ENCODE results near the gene MIEF2. TPM values are rescaled to one million over a fixed set of nuclear protein-coding genes. Genes with fewer than 3 reads are reported as not detected.

Gene MIEF2
- total and polyA plus RNA-seq, 8 donors, result 2.1 to 254 (median 9.1) TPM

- TF ChIP-seq POLR2AphosphoS5 (IDR thresholded peaks at IDR 0.05), result no peak
- no peak for TF ChIP-seq EP300 (IDR thresholded peaks at IDR 0.05)
- TF ChIP-seq CTCF (IDR thresholded peaks at IDR 0.05), result no peak
- no peak for TF ChIP-seq POLR2A (IDR thresholded peaks at IDR 0.05)
- Histone ChIP-seq H3K9me3 (no peaks in the 10 kb centered on the region), H3K27me3 (no peaks in the 10 kb centered on the region), H3K4me3 (no peak overlapping the region), H3K36me3 (peaks cover 0 to 17% (median 12%) of the 10 kb centered on the region in 4 donors), H3K4me1 (peaks cover 16 to 26% (median 22%) of the 10 kb centered on the region in 4 donors), H3K27ac (no peak overlapping the region)
- 87 to 93% (median 90%) methylated on average over 10 of the region's 10 CpGs for WGBS, 5 donors
- intact Hi-C loops (cut with DNase I; ENCODE audit: low total_unique reads), result no loop called here
- no peak for DNase-seq
Measured at GRCh38 chr17:18228176-18228682, 32.2 kb upstream of the MIEF2 start.

DNA sequence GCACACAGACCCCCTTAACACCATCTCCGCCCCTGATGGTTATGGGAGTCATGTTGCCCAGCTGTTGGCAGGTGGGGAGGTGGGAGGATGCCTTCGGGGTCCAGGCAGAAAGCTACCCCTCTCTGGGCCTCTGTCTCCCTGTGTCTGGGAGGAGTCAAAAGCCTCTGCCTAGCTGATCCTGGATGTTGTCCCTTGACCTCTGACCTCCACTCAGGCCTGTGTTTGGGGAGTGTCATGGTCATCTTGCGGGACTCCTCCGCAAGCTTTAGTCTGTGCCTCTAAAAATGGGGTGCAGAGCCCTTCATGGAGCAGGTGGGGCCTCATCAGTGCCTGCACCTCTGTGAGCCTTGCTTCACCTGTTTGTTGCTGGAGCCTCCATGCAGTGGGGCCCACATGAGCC is 31.2 kb upstream of the MIEF2 start:
- intact Hi-C loops (cut with DNase I; ENCODE audit: low total_unique reads), result no loop called here
- Histone ChIP-seq H3K4me3 (no peak overlapping the region), H3K27me3 (no peaks in the 10 kb centered on the region), H3K9me3 (no peaks in the 10 kb centered on the region), H3K27ac (no peak overlapping the region), H3K36me3 (peaks cover 6 to 27% (median 22%) of the 10 kb centered on the region in 4 donors), H3K4me1 (peaks cover 16 to 25% (median 22%) of the 10 kb centered on the region in 4 donors)
- 77 to 86% (median 85%) methylated on average over 4 of the region's 4 CpGs for WGBS, 5 donors
- TF ChIP-seq POLR2AphosphoS5 (IDR thresholded peaks at IDR 0.05), result no peak
- TF ChIP-seq POLR2A (IDR thresholded peaks at IDR 0.05), result no peak
- TF ChIP-seq EP300 (IDR thresholded peaks at IDR 0.05), result no peak
- TF ChIP-seq CTCF (IDR thresholded peaks at IDR 0.05), result no peak
- DNase-seq, result no peak

- peaks cover 10 to 32% (median 27%) of the 10 kb centered on the region in 4 donors for H3K36me3 ChIP-seq
- DNase-seq, result no peak
- intact Hi-C loops (cut with DNase I; ENCODE audit: low total_unique reads), result no loop called here
- no peaks in the 10 kb centered on the region for H3K9me3 ChIP-seq
- no peak overlapping the region for H3K27ac ChIP-seq
- 93 to 100% (median 95%) methylated on average over 3 to 7 of the region's 7 CpGs for WGBS, 5 donors
- TF ChIP-seq POLR2AphosphoS5 (IDR thresholded peaks at IDR 0.05) (no peak), POLR2A (IDR thresholded peaks at IDR 0.05) (no peak), EP300 (IDR thresholded peaks at IDR 0.05) (no peak), CTCF (IDR thresholded peaks at IDR 0.05) (no peak)
- no peaks in the 10 kb centered on the region for H3K27me3 ChIP-seq
- H3K4me3 ChIP-seq, result no peak overlapping the region
- H3K4me1 ChIP-seq, result peaks cover 12 to 22% (median 19%) of the 10 kb centered on the region in 4 donors
Measured at GRCh38 chr17:18229771-18230170, 30.7 kb upstream of the MIEF2 start.

GRCh38 chr17:18230288-18231141 is 29.9 kb upstream of the MIEF2 start:
- 81 to 90% (median 86%) methylated on average over 8 to 14 of the region's 14 CpGs for WGBS, 5 donors
- peaks cover 12 to 40% (median 35%) of the 10 kb centered on the region in 4 donors for H3K36me3 ChIP-seq
- intact Hi-C loops (cut with DNase I; ENCODE audit: low total_unique reads), result no loop called here
- H3K9me3 ChIP-seq, result no peaks in the 10 kb centered on the region
- TF ChIP-seq EP300 (IDR thresholded peaks at IDR 0.05), result no peak
- no peak for TF ChIP-seq CTCF (IDR thresholded peaks at IDR 0.05)
- TF ChIP-seq POLR2AphosphoS5 (IDR thresholded peaks at IDR 0.05), result no peak
- TF ChIP-seq POLR2A (IDR thresholded peaks at IDR 0.05), result no peak
- peaks cover 9 to 18% (median 14%) of the 10 kb centered on the region in 4 donors for H3K4me1 ChIP-seq
- no peaks in the 10 kb centered on the region for H3K27me3 ChIP-seq
- H3K4me3 ChIP-seq, result no peak overlapping the region
- DNase-seq, result no peak
- no peak overlapping the region for H3K27ac ChIP-seq
